Stimulated activated CD8-positive, alpha-beta memory T cell treated with anti-CD3 and anti-CD28 coated beads, Interleukin-7, amount 100 ng/mL, for 1 hour (primary cell): ENCODE results near the gene ELOVL2.
"Not testable (repeated sequence)": the region's sequence is repeated elsewhere in the genome, so short reads cannot be mapped to it uniquely, and the experiment has no call there.

Experiments used
- DNase-seq, 2 donors: peaks; one replicate each; pipeline ENCODE4 v3.0.0-alpha.2; 2020; ENCODE audit warnings: low read depth in 2 of 2

The ELOVL2 gene

GRCh38 chr6:11021714-11022113 is 22.4 kb downstream of the ELOVL2 start:
- no peak for DNase-seq

GRCh38 chr6:11021003-11021402 is 23.1 kb downstream of the ELOVL2 start:
- DNase-seq, result no peak

- no peak for DNase-seq
These were observed 25.9 kb downstream of the ELOVL2 start for GRCh38 chr6:11018225-11018624.

GRCh38 chr6:11017090-11017489 is 27.0 kb downstream of the ELOVL2 start:
- no peak for DNase-seq

GRCh38 chr6:11016452-11016851 is 27.7 kb downstream of the ELOVL2 start:
- DNase-seq, result no peak

GRCh38 chr6:11015102-11015501 is 29.0 kb downstream of the ELOVL2 start:
- no peak for DNase-seq

- no peak for DNase-seq
These were observed 30.4 kb downstream of the ELOVL2 start for GRCh38 chr6:11013721-11014070.

- no peak for DNase-seq
These were observed 31.0 kb downstream of the ELOVL2 start for GRCh38 chr6:11012976-11013720.

- no peak for DNase-seq
These were observed 31.8 kb downstream of the ELOVL2 start for GRCh38 chr6:11012295-11012754.

GRCh38 chr6:11011787-11012234 is 32.3 kb downstream of the ELOVL2 start:
- DNase-seq, result no peak

- no peak for DNase-seq
These were observed 34.8 kb downstream of the ELOVL2 start for GRCh38 chr6:11009353-11009752.

- DNase-seq, result no peak
These were observed 35.3 kb downstream of the ELOVL2 start for GRCh38 chr6:11008821-11009220.

- DNase-seq, result no peak
These were observed 36.1 kb downstream of the ELOVL2 start for GRCh38 chr6:11007715-11008608.

- DNase-seq, result no peak
These were observed 38.0 kb downstream of the ELOVL2 start for GRCh38 chr6:11006061-11006460.

GRCh38 chr6:11003297-11003696 is 40.8 kb downstream of the ELOVL2 start:
- not testable (repeated sequence) for DNase-seq

- no peak for DNase-seq
These were observed 41.9 kb downstream of the ELOVL2 start for GRCh38 chr6:11002176-11002575.

GRCh38 chr6:10999994-11000393 is 44.1 kb downstream of the ELOVL2 start:
- DNase-seq, result no peak

- DNase-seq, result no peak
These were observed 48.9 kb downstream of the ELOVL2 start for GRCh38 chr6:10995114-10995707.

- DNase-seq, result no peak
These were observed 50.2 kb downstream of the ELOVL2 start for GRCh38 chr6:10993896-10994295.

GRCh38 chr6:10991115-10991514 is 53.0 kb downstream of the ELOVL2 start:
- DNase-seq, result no peak

- no peak for DNase-seq
These were observed 54.5 kb downstream of the ELOVL2 start for GRCh38 chr6:10989587-10989986.

GRCh38 chr6:10984959-10985358 is 59.1 kb downstream of the ELOVL2 start:
- not testable (repeated sequence) for DNase-seq
